ENCODE results near the gene STIM1.

The STIM1 gene

DNA sequence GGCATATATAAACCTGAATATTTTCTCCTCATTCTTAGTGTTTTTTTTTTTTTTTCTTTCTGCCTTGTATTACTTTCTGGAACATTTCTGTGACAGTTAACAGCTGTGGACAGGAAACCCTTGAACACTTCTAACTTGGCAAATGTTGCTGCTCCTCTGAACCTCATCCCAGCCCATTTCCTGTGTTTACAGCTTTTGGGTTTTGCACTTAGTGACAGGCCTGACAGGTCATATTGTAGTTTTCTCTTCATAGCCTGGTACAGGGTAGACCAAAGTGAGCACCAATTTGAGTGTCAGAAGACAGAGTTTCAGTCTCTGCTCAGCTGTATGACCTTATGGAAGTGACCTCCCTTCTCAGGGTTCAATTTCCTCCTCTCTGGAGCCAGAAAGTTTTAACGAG lies 91.6 kb downstream of the STIM1 start:
- no peaks in the 10 kb centered on the region for H3K79me2 ChIP-seq (ENCODE audit: insufficient read depth, low read length)
- peak overlapping the region; percentile 92 for H3K27ac ChIP-seq (ENCODE audit: low read depth, low read length, poor library complexity, severe bottlenecking)
- H3K4me2 ChIP-seq (ENCODE audit: low read length) = peak overlapping the region; percentile 39

DNA sequence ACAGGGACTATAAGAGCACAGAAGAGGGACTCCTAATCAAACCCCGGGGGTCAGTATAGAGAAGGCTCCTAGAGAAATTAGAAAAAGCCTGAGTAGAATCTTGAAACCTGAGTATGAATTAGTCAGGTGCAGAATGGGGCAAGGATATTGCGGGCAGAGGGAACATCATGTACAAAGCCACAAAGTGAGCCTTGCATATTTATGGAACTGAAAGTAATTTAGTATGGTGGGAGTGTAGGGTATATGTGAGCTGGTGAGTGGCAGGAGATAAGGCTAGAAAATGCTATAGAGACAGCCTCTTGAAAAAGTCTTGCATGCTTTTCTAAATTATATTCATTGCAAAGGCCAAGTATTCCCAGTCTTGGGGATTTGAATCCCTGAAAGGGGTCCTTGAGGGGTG lies 93.7 kb downstream of the STIM1 start:
- peaks cover 71% of the 10 kb centered on the region for H3K4me1 ChIP-seq (ENCODE audit: insufficient read depth, low read length, severe bottlenecking)
- no peaks in the 10 kb centered on the region for H4K20me1 ChIP-seq (ENCODE audit: insufficient read depth, low read length)
- no peaks in the 10 kb centered on the region for H3K27me3 ChIP-seq (ENCODE audit: insufficient read depth, low read length)
- no peak overlapping the region for H3K9ac ChIP-seq (ENCODE audit: low read length)
- no peaks in the 10 kb centered on the region for H3K79me2 ChIP-seq (ENCODE audit: insufficient read depth, low read length)
- H3K4me3 ChIP-seq (ENCODE audit: low read depth, low read length, poor library complexity, severe bottlenecking) = no peak overlapping the region
- H2AFZ ChIP-seq (ENCODE audit: low read length) = no peak overlapping the region
- H3K36me3 ChIP-seq (ENCODE audit: insufficient read depth, low read length) = peaks cover 11% of the 10 kb centered on the region
- H3K27ac ChIP-seq (ENCODE audit: low read depth, low read length, poor library complexity, severe bottlenecking) = peak overlapping the region; percentile 92
- no peaks in the 10 kb centered on the region for H3K9me3 ChIP-seq (ENCODE audit: low read length)
- H3K9me2 ChIP-seq (ENCODE audit: low read depth, low read length) = no peaks in the 10 kb centered on the region
- H3F3A ChIP-seq (ENCODE audit: insufficient read depth, low read length) = no peaks in the 10 kb centered on the region
- H3K4me2 ChIP-seq (ENCODE audit: low read length) = peak overlapping the region; percentile 19; the same call in 1 of the 2 replicates
- TF ChIP-seq EZH2 (IDR thresholded peaks at IDR 0.05; ENCODE audit: borderline replicate concordance, low read length) = no peak
- no peak for TF ChIP-seq CTCF (IDR thresholded peaks at IDR 0.05; ENCODE audit: low read length)

More for the DNA sequence above, 91.6 kb downstream of the STIM1 start:
- TF ChIP-seq EZH2 (IDR thresholded peaks at IDR 0.05; ENCODE audit: borderline replicate concordance, low read length) = no peak
- TF ChIP-seq CTCF (IDR thresholded peaks at IDR 0.05; ENCODE audit: low read length) = no peak
- Histone ChIP-seq H3K36me3 (ENCODE audit: insufficient read depth, low read length) (peaks cover 11% of the 10 kb centered on the region), H3K9ac (ENCODE audit: low read length) (peak overlapping the region; percentile 22; the same call in 1 of the 2 replicates), H3K4me3 (ENCODE audit: low read depth, low read length, poor library complexity, severe bottlenecking) (no peak overlapping the region), H3K4me1 (ENCODE audit: insufficient read depth, low read length, severe bottlenecking) (peaks cover 76% of the 10 kb centered on the region), H4K20me1 (ENCODE audit: insufficient read depth, low read length) (no peaks in the 10 kb centered on the region), H3F3A (ENCODE audit: insufficient read depth, low read length) (no peaks in the 10 kb centered on the region), H3K27me3 (ENCODE audit: insufficient read depth, low read length) (no peaks in the 10 kb centered on the region), H2AFZ (ENCODE audit: low read length) (no peak overlapping the region), H3K9me3 (ENCODE audit: low read length) (no peaks in the 10 kb centered on the region), H3K9me2 (ENCODE audit: low read depth, low read length) (no peaks in the 10 kb centered on the region)

- Histone ChIP-seq H3K79me2 (ENCODE audit: insufficient read depth, low read length) (no peaks in the 10 kb centered on the region), H3K36me3 (ENCODE audit: insufficient read depth, low read length) (peaks cover 2% of the 10 kb centered on the region; the same call in 1 of the 2 replicates), H3F3A (ENCODE audit: insufficient read depth, low read length) (no peaks in the 10 kb centered on the region), H3K9me2 (ENCODE audit: low read depth, low read length) (no peaks in the 10 kb centered on the region), H3K9ac (ENCODE audit: low read length) (no peak overlapping the region), H2AFZ (ENCODE audit: low read length) (no peak overlapping the region), H3K27ac (ENCODE audit: low read depth, low read length, poor library complexity, severe bottlenecking) (peak overlapping the region; percentile 68), H3K27me3 (ENCODE audit: insufficient read depth, low read length) (no peaks in the 10 kb centered on the region), H4K20me1 (ENCODE audit: insufficient read depth, low read length) (no peaks in the 10 kb centered on the region), H3K9me3 (ENCODE audit: low read length) (no peaks in the 10 kb centered on the region), H3K4me1 (ENCODE audit: insufficient read depth, low read length, severe bottlenecking) (peaks cover 66% of the 10 kb centered on the region), H3K4me2 (ENCODE audit: low read length) (no peak overlapping the region; the same call in 1 of the 2 replicates), H3K4me3 (ENCODE audit: low read depth, low read length, poor library complexity, severe bottlenecking) (no peak overlapping the region)
- no peak for TF ChIP-seq EZH2 (IDR thresholded peaks at IDR 0.05; ENCODE audit: borderline replicate concordance, low read length)
- no peak for TF ChIP-seq CTCF (IDR thresholded peaks at IDR 0.05; ENCODE audit: low read length)
These were observed 95.7 kb downstream of the STIM1 start for GRCh38 chr11:3950996-3951660.

Data from OCI-LY1 (cell line).